Measurements from ENCODE around the gene PROC. TPM values are rescaled to one million over a fixed set of nuclear protein-coding genes. Genes with fewer than 3 reads are reported as not detected.
"Not testable (repeated sequence)": the region's sequence is repeated elsewhere in the genome, so short reads cannot be mapped to it uniquely, and the experiment has no call there.

PROC gene
- total and polyA plus RNA-seq, 2 of the 8 experiments (the other 6 are each of a cell fraction or from before 2014, with no cell fraction given) = 1.5 to 1.6 TPM

GRCh38 chr2:127409716-127410115, 8.5 kb upstream of the PROC start:
- not testable (repeated sequence) for H2BK15ac ChIP-seq (ENCODE audit: low read length); H3K36me3 ChIP-seq (ENCODE audit: control insufficient read depth in 2 of 4, insufficient read depth in 4 of 4, low read length in 3 of 4)

More at GRCh38 chr2:127409716-127410115, 8.5 kb upstream of the PROC start:
- H3K56ac ChIP-seq (replicated peaks; ENCODE audit: insufficient read length, low read depth, low read length); H3K9ac ChIP-seq (replicated peaks in 1 of 4; ENCODE audit: extremely low read depth in 1 of 4, low read depth in 3 of 4, low read length in 3 of 4); H4K8ac ChIP-seq (ENCODE audit: extremely low read depth, insufficient read depth, low read length); H2BK120ac ChIP-seq (replicated peaks; ENCODE audit: low read depth, low read length); H2BK5ac ChIP-seq (ENCODE audit: low read depth, low read length); H3K4me3 ChIP-seq (ENCODE audit: extremely low read depth in 1 of 4, insufficient read depth in 2 of 4, low read depth in 3 of 4, low read length in 4 of 4); H3K79me2 ChIP-seq (ENCODE audit: control insufficient read depth in 1 of 2, insufficient read depth in 2 of 2, low read length in 2 of 2); H3K27ac ChIP-seq (ENCODE audit: low read depth, low read length); H3K4me1 ChIP-seq (replicated peaks in 1 of 4; ENCODE audit: control insufficient read depth in 3 of 4, insufficient read depth in 4 of 4, low read length in 3 of 4); H3K4ac ChIP-seq (replicated peaks; ENCODE audit: insufficient read length, low read depth, low read length); H3K9me3 ChIP-seq (ENCODE audit: insufficient read depth in 2 of 2, low read depth in 1 of 2, low read length in 1 of 2); H2AK5ac ChIP-seq (ENCODE audit: low read depth, low read length); H3K14ac ChIP-seq (ENCODE audit: insufficient read length); H2BK12ac ChIP-seq (ENCODE audit: low read depth, low read length); H3K4me2 ChIP-seq (ENCODE audit: insufficient read depth in 1 of 2, low read depth in 2 of 2, low read length in 2 of 2); H3K27me3 ChIP-seq (replicated peaks in 1 of 4; ENCODE audit: control insufficient read depth in 3 of 4, extremely low read depth in 1 of 4, insufficient read depth in 3 of 4, low read length in 3 of 4); H2BK20ac ChIP-seq (ENCODE audit: low read length); H3K18ac ChIP-seq (ENCODE audit: extremely low read depth, low read length); H4K20me1 ChIP-seq (replicated peaks in 1 of 2; ENCODE audit: control insufficient read depth in 1 of 2, insufficient read depth in 2 of 2, low read length in 2 of 2); FAIRE-seq; H3K79me1 ChIP-seq (ENCODE audit: low read depth, low read length); H4K91ac ChIP-seq (replicated peaks; ENCODE audit: insufficient read length, low read length); DNase-seq (ENCODE audit: low read depth in 1 of 2, low spot score in 2 of 2); H2AFZ ChIP-seq (ENCODE audit: low read length); H3K23ac ChIP-seq (ENCODE audit: insufficient read length); H3K23me2 ChIP-seq (ENCODE audit: low read depth, low read length); H4K5ac ChIP-seq (ENCODE audit: insufficient read length, low read depth, low read length): not testable (repeated sequence)
- POLR2A ChIA-PET (ENCODE audit: partially characterized antibody) = interaction anchor here (1.4 kb wide), 1 partner anchor 12 kb away, joined by 4 read pairs; no protein-coding TSS in a partner anchor
- CTCF ChIA-PET (ENCODE audit: partially characterized antibody) = interaction anchor here (0.9 to 1.4 kb wide), 5 partner anchors 20 to 86 kb away, joined by 3 to 6 read pairs (median 3); no protein-coding TSS in a partner anchor
- 93% methylated on average over 8 of the region's 8 CpGs; no CpG with 5 or more reads in 1 of the 2 experiments for WGBS, 2 experiments (ENCODE audit: extremely low coverage in 1 of 2, insufficient coverage in 1 of 2, insufficient read length in 1 of 2, insufficient replicate concordance in 2 of 2, low coverage in 1 of 2, low lambda C conversion rate in 2 of 2, missing lambda C conversion rate in 1 of 2)
